Fibroblast of gingiva (primary cell): ENCODE results near the gene CAMTA1.
"Not testable (repeated sequence)": the region's sequence is repeated elsewhere in the genome, so short reads cannot be mapped to it uniquely, and the experiment has no call there.

Experiments used
- DNase-seq: peaks from one replicate; pipeline ENCODE4 v3.0.0-alpha.2; 2011; ENCODE audit warnings: low read depth

Gene CAMTA1

DNA sequence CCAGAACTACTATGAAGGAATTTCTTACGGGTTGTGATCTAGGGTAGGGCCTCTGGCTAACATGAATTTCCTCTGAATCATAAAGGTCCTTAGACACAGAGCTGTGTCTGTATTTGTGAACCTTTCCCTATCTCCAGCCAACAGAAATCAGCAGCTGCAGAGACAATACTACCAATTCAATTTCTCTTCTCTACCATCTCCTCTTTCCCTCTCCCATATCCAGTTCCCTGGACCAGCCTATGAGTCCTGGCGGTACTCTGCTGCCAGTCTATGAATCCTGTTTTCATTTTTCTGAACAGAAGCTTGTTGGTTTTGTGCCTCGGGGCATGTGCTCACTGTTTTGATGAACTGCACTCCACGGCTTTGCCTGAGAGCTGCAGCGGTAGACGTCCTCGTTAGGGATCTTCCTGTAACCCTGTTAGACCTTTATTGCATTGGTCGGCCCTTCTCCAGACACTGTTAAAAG lies 527.9 kb downstream of the CAMTA1 start:
- no peak for DNase-seq

DNA sequence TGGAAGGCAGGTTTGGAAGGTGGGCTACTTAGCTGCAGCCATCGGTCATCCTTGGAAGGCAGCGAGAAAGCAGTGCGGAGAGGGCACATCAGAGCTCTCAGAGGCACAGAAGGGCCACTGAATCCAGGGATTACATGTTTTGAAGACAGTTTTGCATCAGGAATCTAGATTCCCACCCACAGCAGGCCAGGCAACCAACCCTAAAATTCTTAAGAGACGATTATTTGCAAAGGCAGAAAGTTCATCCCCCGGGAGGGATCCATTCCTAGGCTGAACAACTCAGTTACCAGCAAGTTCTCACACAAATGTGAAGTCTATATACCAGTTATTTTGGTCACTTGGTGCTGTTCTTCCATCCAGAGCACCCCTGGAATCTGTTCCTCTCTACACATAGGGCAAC lies 528.6 kb downstream of the CAMTA1 start:
- no peak for DNase-seq

DNA sequence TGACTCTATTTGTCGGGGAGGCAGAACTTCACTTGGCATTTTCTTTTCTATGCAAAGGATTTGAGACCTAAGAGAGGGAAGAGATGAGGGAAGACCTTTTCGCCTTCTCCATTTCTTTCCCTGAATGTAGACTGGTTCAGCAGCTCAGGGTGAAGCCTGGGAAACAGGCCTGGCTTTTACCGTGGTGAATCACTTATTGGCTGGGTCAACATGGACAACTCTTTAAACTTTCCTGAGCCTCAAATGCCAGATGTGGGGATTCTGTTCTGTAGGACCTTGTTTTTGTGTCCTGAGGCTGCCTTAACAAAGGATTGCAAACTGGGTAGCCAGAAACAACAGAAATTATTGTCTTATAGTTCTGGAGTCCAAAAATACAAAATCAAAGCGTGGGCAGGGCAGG lies 530.1 kb downstream of the CAMTA1 start:
- no peak for DNase-seq

DNA sequence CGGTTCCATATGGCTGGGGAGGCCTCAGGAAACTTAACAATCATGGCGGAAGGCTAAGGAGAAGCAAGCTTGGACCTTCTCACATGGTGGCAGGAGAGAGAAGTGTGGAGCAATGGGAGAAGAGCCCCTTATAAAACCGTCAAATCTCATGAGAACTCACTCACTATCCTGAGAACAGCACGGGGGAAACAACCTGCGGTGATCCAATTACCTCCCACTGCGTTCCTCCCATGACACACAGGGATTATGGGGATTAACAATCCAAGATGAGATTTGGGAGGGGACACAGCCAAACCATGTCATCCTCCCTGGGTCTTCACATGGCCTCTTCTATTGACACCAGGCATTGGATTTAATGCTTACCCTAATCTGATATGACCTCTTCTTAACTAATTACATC lies 530.7 kb downstream of the CAMTA1 start:
- no peak for DNase-seq

DNA sequence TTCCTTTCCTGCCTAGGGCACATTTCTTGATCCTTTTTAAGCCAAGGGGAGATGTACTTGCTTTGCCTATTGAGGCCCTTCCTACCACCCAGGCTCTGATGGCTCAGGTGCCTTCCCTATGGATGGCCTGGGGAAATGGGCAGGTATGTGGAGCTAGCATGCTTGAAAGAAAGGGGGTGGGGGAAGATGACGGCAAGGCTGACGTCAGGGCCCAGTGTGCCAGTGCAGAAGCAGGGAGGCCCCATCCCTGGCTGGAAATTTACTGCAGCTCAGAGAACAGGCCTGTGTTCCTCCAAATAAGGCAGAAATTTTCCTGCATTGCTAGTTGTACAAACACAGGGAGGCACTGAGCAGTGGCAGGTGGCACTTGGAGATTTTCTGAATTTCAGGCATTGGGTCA lies 532.6 kb downstream of the CAMTA1 start:
- DNase-seq, result no peak

DNA sequence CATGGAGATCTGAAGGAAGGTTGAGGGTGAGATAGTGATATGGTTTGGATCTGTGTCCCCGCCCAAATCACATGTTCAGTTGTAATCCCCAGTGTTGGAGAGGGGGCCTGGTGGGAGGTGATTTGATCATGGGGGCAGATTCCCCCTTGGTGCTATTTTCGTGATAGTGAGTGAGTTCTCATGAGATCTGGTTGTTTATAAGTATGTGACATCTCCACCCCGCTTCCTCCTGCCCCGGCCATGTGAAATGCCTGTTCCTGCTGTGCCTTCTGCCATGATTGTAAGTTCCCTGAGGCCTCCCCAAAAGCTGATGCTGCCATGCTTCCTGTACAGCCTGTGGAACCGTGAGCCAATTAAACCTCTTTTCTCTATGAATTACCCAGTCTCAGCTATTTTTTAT lies 533.9 kb downstream of the CAMTA1 start:
- DNase-seq, result no peak

DNA sequence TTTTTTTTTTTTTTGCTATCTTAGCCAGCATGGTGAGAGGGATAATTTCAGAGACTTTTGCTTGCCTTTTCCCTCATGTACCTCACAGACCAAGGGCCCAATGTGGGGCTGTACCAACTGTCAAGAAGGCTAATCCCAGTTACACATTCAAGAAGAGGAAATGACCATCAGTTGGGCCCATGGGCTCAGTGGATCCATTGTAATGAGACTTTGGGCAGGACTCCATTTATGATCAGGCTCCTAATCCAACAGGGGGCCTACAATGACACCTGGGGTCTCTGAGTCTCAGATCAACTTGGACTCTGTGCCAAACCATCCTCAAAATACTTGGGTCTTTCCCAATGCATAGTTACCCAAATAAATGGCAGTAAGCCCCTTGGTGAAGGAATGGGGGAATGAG lies 535.4 kb downstream of the CAMTA1 start:
- no peak for DNase-seq

DNA sequence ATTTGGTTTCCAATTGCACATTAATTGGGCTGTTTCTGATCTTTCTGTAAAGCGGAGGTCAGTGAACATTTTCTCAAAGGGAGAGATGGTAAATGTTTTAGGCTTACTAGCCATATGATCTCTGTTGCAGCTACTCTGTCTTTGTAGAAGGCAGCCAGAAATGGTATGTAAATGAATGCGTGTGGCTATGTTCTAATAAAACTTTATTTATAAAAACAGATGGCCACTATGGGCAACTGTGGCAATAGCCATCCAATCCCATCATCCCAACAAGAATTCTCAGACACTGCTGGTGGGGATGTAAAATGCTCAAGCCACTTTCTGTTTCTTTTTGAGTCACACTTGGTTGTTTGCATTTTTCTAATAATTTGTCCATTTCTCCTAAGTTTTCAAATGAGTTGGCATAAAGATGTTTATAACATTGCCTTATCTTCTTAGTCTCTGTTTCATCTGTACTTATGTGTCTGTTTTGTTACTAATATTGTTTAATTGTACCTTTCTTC lies 537.1 kb downstream of the CAMTA1 start:
- no peak for DNase-seq

DNA sequence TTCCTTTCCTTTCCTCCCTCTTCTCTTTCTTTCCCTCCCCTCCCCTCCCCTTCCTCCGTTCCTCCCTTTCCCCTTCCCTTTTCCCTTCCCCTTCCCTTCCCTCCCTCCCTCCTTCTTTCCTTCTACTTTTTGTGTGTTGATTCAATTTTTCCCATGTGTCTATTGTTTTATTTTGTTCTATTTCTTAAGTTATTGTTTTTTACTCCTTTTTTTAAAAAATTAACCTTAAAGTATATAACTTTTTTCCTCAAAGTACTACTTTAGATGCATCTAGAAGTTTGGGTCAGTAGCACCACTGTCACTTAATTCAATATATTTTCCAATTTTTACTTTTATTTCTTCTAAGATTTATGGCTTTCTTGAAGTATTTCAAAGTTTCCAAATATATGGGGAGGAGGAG lies 537.7 kb downstream of the CAMTA1 start:
- no peak for DNase-seq

DNA sequence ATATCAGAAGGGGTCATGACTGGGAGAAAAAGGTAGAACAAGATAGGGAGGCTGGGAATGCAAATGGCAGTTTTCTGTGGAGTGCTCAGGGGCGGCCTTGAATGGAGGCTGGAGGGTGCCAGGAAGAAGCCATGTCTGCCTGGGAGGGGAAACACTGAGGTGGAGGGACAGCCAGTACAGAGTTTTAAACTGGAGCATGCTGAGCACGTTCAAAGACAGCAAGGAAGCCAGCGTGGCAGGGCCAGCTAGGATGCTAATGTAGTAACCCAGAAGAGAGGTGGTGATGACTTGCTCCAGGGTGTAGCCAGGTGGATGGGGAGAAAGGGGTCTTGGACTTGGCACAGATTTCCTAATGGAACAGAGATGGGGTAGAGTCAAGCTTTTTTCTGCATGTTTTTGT lies 540.0 kb downstream of the CAMTA1 start:
- no peak for DNase-seq

DNA sequence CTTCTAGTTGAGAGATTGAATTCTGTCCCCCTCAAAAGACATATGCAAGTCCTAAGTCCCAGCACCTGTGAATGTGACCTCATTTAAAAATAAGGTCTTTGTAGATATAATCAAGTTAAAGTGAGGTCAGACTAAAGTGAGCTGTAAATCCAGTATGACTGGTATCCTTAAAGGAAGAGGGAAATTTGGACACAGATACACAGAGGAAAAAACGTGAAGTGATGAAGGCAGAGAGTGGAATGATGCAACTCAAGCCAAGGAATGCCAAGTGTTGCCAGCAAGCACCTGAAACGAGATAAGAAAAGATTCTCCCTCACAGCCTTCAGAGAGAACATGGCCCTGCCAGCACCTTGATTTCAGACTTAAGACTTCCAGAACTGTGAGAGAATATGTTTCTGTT lies 541.1 kb downstream of the CAMTA1 start:
- no peak for DNase-seq

DNA sequence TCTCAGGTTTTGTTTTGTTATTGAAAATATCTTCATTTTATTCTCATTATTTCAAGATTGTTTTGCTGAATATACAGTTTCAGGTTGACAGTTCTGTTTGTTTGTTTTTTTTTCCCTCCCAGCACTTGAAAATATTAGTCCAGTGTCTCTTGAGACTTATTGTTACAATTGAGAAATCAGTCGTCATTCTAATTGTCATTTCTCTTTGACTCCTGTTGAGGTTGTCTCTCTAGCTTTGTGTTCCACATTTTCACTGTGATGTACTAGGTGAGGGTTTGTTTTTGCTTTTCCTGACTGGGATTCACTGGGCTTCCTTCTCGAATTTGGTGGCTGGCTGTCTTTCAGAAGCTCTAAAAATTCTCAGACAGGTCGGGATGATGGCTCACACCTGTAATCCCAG lies 542.6 kb downstream of the CAMTA1 start:
- DNase-seq, result no peak

DNA sequence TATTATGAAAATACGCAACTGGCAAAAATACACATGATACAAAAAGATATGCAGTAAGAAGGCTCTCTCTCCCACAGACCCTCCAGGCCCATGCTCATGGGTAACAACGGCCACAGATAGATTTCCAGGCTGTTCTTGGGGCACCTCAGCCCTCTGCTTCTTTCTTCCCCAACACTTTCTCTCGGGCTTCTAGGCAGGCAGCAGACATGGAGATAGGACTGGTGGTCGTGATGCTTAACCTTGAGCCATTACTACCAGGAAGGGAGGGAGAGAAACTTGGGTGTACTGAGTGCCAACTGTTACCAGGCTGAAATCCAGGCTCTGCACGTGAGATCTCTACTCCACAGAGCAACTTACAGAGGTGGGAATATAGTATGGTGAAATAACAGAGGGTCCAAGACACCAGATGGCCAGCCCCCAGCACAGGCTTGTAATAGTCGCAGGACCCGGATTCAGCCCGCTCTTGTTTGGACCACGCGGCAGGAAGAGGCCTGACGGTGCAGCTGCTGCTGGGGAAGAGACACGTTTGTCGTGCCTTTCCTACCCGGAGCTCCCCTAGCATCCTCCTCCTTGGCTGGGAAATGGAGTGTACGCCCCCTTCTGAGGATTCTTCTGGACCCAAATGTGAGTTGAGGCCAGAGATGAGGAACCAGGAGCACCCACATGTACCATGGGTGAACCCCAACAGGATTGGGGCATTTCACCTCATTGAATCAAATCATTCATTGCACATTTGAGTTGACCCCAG lies 544.8 kb downstream of the CAMTA1 start:
- DNase-seq, result no peak

DNA sequence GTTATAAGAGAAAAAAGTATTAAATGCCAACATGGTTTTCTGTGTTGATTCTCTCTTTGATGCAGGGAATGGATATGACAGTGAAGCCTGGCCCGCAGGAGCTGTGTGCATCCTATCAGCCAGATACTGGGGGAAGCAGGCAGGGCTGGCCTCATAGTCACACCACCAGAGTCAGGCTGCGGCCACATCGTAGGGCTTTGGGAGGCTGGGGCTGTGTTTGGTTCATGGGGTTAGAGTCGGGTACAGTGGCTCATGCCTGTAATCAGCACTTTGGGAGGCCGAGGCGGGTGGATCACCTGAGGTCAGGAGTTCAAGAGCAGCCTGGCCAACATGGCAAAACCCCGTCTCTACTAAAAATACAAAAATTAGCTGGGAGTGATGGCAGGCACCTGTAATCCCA lies 545.5 kb downstream of the CAMTA1 start:
- DNase-seq, result not testable (repeated sequence)

DNA sequence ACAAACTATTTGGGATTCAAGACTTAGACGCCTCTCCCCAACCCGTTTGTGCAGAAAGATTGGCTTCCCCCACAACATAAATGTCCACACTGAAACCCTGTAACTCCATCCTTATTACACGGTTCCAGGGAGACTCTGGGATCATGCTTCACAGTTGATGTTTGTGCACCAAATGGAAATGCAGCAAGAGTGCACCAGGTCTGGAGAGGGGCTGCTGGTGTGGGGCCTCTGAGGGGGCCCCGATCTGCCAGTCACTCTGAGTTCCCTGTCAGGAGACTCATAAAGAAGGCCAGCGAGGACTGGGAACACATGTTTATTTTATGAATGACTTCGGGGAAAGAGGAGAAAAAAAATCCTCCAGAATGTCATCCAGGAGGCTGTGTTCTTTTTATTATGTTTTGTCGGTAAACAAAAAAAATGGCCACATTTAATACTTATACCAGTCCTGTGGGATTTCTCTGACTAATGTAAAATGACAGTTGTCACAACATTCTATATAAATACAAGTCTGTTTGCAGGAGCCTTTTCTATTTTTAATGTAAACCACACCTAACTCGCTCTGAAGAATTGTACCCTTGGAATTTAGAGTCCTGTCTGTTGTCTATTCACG lies 546.8 kb downstream of the CAMTA1 start:
- DNase-seq, result no peak

DNA sequence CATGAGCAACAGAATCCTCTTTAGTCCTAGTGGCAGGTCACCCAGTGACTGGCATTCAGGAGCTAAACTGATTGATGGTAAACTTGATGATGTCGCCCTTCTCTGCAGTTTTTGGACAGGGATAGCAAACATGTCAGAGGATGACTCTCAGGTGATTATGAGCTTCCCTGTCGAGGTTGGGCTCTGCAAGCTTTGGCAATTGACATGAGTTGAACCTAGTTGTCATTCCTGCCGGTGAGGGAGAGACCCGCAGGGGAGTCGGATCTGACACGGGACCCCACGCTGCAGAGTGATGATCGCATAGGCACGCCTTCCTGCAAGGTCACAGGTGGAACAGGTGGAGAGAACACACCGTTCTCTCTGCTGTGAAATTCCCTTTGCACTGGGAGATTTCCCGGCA lies 547.8 kb downstream of the CAMTA1 start:
- no peak for DNase-seq

DNA sequence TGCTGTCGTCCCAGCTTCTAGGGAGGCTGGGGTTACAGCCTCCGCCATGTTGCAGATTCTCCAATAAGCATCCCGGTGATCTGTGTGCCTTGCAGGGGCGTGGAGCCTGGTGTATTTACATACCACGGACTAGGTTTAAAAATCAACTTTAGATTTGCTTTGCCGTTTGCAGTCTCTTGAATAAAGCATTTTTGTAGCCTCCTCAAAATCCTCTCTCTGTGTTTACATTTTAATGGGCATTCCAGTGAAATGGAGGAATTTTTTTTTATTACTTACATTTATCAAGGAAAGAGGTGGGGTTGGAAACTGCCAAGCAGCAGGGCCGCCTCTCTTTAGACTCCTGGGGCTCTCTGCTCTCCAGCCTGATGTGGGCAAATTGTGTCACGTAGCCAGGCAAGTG lies 548.4 kb downstream of the CAMTA1 start:
- no peak for DNase-seq

DNA sequence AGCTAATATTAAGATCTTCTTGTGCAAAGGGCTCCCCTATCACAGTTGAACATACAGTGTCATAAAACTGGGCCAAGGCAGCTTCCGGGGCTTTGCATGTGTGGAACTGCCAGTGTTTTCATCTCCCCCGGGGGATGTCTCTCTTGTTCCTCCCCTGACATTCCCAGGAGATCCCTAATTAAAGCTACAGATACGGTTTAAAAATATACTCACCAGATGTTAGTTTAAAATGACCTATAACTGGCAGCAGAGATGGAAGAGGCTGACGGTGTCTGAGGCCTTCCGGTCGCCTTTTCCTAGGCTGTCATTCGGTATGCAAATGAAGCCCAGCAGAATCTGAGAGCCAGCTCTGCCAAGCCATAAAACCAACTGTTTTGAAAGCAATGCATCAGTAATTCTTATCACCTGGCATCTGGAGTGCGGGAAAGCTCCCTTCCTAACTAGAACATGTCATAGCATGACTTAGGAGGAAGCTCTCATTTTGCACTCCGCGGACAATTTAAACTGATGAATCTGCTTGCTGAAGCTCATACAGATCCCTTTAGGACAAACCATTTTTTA lies 549.3 kb downstream of the CAMTA1 start:
- DNase-seq, result no peak

DNA sequence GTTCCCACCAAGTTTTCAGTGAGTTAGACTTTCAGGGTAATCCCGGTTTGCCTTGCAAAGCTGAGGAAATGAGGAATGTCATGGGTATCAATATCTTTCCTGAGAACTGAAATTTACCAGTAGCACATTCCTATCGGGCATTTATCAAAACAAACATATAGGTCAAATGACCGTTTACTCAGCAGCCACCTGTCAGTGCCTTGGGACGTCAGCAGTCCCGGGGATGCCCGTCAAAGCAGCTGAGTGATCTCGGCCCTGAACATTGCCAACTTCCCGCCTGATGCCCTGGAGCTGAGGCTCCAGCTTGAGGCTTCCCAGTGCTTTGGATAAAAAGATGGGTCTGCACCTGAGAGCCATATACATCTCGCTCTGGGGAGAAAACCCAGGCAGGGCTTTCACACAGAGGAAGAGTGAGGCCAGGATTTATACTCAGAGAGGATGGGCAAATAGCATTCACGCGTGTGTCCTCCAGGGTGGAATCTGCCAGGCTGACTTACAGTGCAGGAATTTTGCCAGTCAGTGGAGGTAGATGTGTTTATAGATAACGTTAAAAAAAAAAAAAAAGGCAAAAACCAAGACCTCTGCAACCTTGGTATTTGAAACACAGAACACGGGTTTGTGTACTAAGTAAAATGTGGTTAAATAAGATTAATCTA lies 550.1 kb downstream of the CAMTA1 start:
- no peak for DNase-seq

DNA sequence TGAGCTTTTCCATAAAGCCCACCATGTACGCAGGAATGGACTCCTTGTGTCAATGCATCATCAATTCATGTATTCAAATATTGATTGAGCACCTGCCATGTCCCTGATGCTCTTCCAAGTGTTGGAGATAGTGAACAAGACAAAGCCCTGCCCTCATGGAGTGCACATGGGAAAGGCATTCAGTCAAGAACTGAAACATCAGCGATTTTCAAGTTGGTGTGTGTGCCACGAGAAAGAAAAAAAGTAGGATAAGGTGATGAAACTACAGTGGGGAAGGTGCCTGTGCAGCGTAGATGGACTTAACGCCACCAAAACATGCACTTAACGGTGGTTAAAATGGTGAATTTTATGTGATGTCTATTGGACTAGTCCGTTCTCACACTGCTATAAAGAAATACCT lies 553.2 kb downstream of the CAMTA1 start:
- DNase-seq, result no peak

DNA sequence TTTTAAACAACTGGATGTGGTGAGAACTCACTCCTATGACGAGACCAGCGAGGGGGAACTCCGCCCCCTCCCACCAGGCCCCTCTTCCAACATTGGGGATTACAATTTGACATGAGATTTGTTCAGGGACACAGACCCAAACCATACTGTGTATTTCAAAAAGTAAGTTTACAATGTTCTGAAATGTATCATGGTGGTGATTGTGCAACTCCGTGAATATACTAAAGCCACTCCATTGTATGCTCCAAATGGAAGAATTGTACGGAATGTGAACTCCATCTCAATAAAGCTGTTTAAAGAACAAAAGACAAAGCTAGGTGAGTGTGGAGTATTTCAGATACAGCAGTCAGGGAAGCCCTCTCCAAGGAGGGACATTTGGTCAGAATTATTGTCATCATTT lies 553.8 kb downstream of the CAMTA1 start:
- no peak for DNase-seq

DNA sequence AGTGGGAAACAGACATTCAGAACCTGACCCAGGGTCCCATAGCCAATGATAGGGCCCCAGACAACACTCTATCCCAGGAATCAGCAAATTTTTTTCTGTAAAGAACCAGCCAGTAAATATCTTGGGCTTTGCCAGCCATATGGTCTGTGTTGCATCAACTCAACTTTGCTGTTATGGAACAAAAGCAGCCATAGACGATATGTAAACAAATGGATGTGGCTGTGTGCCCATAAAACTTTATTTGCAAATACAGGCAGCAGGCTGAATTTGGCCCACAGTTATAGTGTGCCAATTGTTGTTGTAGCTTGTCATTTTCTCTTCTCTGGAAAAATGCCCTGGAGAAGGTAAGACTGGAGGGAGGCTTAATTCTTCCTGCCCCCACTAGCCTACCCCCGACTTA lies 554.7 kb downstream of the CAMTA1 start:
- DNase-seq, result peak; percentile 11
